Endothelial cell (in vitro differentiated cells): ENCODE measurements around the gene ARSG. TPM values are rescaled to one million over a fixed set of nuclear protein-coding genes. Genes with fewer than 3 reads are reported as not detected.

Experiments used
- DNase-seq: peaks from one replicate; pipeline ENCODE4 v3.0.0; 2021; ENCODE audit warnings: low spot score
- H3K27ac Mint-ChIP-seq: one replicate; pipeline ENCODE4 v1.8.0; 2021; ENCODE audit warnings: mixed read lengths, inconsistent platforms; ENCODE audit not compliant: unreplicated experiment
- H3K27me3 Mint-ChIP-seq: one replicate; pipeline ENCODE4 v1.8.0; 2021; ENCODE audit warnings: mild to moderate bottlenecking, moderate library complexity, mixed read lengths, inconsistent platforms; ENCODE audit not compliant: unreplicated experiment
- H3K36me3 Mint-ChIP-seq: one replicate; pipeline ENCODE4 v1.8.0; 2021; ENCODE audit warnings: mild to moderate bottlenecking, low read depth, mixed read lengths, inconsistent platforms; ENCODE audit not compliant: unreplicated experiment
- H3K4me1 Mint-ChIP-seq: one replicate; pipeline ENCODE4 v1.8.0; 2021; ENCODE audit warnings: mild to moderate bottlenecking, mixed read lengths, inconsistent platforms; ENCODE audit not compliant: unreplicated experiment
- H3K4me3 Mint-ChIP-seq: one replicate; pipeline ENCODE4 v1.8.0; 2021; ENCODE audit warnings: mild to moderate bottlenecking, mixed read lengths, inconsistent platforms; ENCODE audit not compliant: unreplicated experiment
- H3K9me3 Mint-ChIP-seq: one replicate; pipeline ENCODE4 v1.8.0; 2021; ENCODE audit warnings: mixed read lengths, inconsistent platforms; ENCODE audit not compliant: unreplicated experiment
- CTCF ChIP-seq: fragments of 200-600 bp; sonication (generic); IDR thresholded peaks from one replicate; pipeline ENCODE4 v1.5.0; 2021; ENCODE audit warnings: antibody characterized with exemption; ENCODE audit not compliant: unreplicated experiment
- total RNA-seq: library from RNA; stranded (reverse); fragmentation: NEBNext Ultra II Directional; extraction: Animal tissue kit (Norgen Biotek cat#: 25700); gene quantifications from one replicate; pipeline ENCODE4 v1.2.1, GENCODE V29; 2021; ENCODE audit not compliant: unreplicated experiment

The ARSG gene
- total RNA-seq, 1 donor from 2014 or later: 9.8 TPM

GRCh38 chr17:68458260-68459036 is 167.2 kb downstream of the ARSG start:
- Mint-ChIP-seq H3K4me1 (peaks cover 39% of the 10 kb centered on the region), H3K9me3 (no peaks in the 10 kb centered on the region), H3K36me3 (no peaks in the 10 kb centered on the region), H3K27me3 (peaks cover 8% of the 10 kb centered on the region), H3K4me3 (peak overlapping the region; percentile 74), H3K27ac (peak overlapping the region; percentile 68)
- no peak for TF ChIP-seq CTCF
- no peak for DNase-seq

DNA sequence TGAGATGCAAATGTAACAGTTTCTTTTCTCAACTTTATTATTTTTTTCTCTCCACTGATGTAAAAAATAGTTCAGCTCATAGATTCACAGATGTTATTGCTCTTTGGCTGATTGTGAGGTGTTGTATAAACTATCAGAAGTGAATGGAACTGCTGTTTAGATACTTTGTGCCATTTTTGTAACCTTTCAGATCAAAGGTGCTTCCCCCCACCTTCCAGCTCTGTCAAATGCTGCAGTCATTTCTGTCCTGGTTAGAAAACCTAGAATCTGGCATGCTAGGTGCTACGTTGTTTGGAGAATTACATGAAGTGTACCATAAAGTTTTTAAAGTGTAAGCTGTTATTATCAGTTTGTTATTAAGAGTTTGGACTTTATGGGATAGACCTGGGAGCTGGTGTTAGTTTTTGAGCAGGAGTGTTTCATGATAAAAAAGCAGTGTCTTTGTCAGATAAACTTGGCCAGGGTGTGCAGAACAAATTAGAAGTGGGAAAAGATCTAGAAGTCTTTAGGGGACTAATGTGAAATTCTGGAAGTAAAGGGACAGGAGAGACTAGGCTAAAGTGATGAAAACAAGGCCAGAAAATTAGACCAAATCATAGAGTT is 167.8 kb downstream of the ARSG start:
- no peak for TF ChIP-seq CTCF
- Mint-ChIP-seq H3K27me3 (peaks cover 8% of the 10 kb centered on the region), H3K27ac (no peak overlapping the region), H3K9me3 (no peaks in the 10 kb centered on the region), H3K4me1 (peaks cover 33% of the 10 kb centered on the region), H3K4me3 (no peak overlapping the region), H3K36me3 (no peaks in the 10 kb centered on the region)
- DNase-seq: no peak

DNA sequence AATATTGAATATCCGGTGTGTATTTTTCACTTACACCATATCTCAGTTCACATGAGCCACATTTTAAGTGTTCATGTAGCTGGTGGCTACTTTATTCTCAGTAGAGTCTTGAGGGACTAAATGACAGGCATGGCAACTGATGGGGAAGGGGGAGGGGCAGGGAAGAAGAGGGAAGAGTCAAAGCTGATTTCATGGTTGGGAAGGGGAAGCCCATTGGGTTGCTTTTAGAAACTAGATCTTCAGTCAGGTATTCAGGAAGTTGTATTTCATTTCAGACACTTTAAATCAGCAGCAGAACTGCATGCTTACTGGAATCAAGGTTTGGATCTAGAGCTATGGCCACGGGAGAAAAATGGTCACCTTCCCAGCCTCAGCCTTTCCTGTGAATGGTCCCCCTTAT is 168.9 kb downstream of the ARSG start:
- H3K36me3 Mint-ChIP-seq: no peaks in the 10 kb centered on the region
- TF ChIP-seq CTCF: no peak
- H3K4me1 Mint-ChIP-seq: peaks cover 30% of the 10 kb centered on the region
- H3K9me3 Mint-ChIP-seq: no peaks in the 10 kb centered on the region
- DNase-seq: no peak
- peaks cover 8% of the 10 kb centered on the region for H3K27me3 Mint-ChIP-seq
- no peak overlapping the region for H3K4me3 Mint-ChIP-seq
- no peak overlapping the region for H3K27ac Mint-ChIP-seq

- no peak for DNase-seq
- H3K27me3 Mint-ChIP-seq: peaks cover 8% of the 10 kb centered on the region
- no peaks in the 10 kb centered on the region for H3K36me3 Mint-ChIP-seq
- no peak overlapping the region for H3K4me3 Mint-ChIP-seq
- no peaks in the 10 kb centered on the region for H3K9me3 Mint-ChIP-seq
- H3K27ac Mint-ChIP-seq: no peak overlapping the region
- TF ChIP-seq CTCF: no peak
- peaks cover 29% of the 10 kb centered on the region for H3K4me1 Mint-ChIP-seq
These were observed 169.4 kb downstream of the ARSG start for GRCh38 chr17:68460715-68461114.

GRCh38 chr17:68461122-68461539 is 169.8 kb downstream of the ARSG start:
- Mint-ChIP-seq H3K4me3 (no peak overlapping the region), H3K4me1 (peaks cover 25% of the 10 kb centered on the region), H3K9me3 (no peaks in the 10 kb centered on the region)

More at GRCh38 chr17:68461122-68461539, 169.8 kb downstream of the ARSG start:
- H3K27ac Mint-ChIP-seq: no peak overlapping the region
- H3K36me3 Mint-ChIP-seq: no peaks in the 10 kb centered on the region
- DNase-seq: no peak
- peaks cover 6% of the 10 kb centered on the region for H3K27me3 Mint-ChIP-seq
- TF ChIP-seq CTCF: no peak
